HG03354 (cell line): Measurements from ENCODE around the gene KIF25.

Experiments used
- ATAC-seq: cut with Tn5 transposase; IDR thresholded peaks from one replicate; pipeline ENCODE4 v1.9.1; 2021; ENCODE audit warnings: mild to moderate bottlenecking; ENCODE audit not compliant: unreplicated experiment, poor library complexity, severe bottlenecking

KIF25 gene

GRCh38 chr6:168013250-168013915 lies 15.9 kb downstream of the KIF25 start:
- ATAC-seq, result no peak

DNA sequence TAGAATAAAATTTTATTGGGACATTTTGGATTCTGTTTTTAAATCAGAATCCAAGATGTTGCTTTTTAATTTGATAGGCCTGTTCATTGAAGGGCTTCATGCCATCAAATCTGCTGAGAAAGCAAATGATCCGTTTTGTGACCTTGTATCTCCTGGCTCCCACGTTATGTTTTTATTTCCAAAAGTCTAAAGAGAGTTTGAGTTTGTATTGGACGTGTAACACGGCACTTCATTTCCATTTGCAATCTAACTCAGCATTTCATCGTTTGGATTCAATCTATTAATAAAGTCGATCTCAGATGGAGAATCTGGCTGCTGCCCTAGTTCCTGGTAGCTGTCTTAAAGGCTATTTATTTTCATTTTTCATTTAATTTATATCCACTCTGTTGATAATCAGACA lies 17.0 kb downstream of the KIF25 start:
- ATAC-seq, result no peak

DNA sequence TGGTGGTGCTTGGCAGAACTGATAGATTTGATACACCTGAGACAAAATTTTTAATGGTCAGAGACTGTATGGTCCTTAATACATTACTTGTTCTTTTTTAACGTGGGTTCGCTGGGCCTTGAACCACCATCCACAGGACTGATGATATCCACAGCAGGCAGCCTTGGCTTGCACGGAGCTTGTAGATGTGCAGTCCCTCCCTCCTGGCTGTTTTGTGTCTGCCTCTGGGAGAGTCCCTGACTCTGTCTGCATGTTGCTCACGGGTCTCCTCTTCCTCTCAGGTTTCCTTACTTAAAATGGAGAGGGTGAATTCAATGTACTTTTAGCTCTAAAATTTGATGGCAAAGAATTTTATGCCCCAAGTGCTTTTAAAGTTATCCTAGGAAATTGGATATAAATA lies 17.5 kb downstream of the KIF25 start:
- ATAC-seq, result no peak

GRCh38 chr6:168015482-168016175 lies 18.2 kb downstream of the KIF25 start:
- no peak for ATAC-seq

GRCh38 chr6:168016176-168016620 lies 18.7 kb downstream of the KIF25 start:
- ATAC-seq, result no peak

GRCh38 chr6:168016721-168017525 lies 19.5 kb downstream of the KIF25 start:
- ATAC-seq, result no peak

GRCh38 chr6:168017629-168018028 lies 20.2 kb downstream of the KIF25 start:
- ATAC-seq, result no peak

GRCh38 chr6:168018664-168019063 lies 21.2 kb downstream of the KIF25 start:
- ATAC-seq, result no peak

DNA sequence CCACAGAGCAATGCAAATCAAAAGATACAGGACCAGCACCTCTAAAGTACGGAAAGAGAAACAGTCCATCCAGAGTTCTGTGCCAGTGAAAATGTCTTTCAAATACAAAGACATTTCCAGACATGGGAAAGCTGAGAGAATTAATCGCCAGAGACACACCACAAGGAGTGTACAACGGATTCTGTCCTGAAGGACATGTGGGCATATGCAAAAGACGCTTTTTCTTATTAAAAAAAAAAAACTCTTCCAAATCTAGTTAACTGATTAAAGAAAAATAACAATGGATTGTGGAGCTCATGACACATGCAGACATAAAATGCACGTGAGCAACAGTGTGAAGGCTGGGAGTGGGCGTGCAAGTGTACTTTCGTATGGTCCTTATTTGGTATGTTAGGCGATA lies 22.8 kb downstream of the KIF25 start:
- no peak for ATAC-seq

DNA sequence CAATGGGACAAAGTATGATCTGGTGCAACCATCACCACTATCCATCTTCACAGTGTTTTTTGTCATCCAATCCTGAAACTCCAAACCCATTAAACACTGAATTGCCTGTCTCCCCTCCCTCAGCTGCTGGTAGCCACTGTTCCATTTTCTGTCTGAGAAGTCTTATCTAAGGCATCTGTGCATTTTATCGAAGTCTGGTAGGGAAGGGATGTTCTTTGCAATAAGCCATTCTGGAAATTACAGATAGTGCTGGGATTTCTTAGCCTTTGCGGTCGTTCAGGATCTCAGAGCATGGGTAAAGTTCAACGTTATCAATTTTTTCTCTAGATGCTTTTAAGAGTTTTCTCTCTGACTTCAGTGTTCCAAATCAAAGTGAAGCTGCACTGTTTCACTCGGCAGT lies 24.1 kb downstream of the KIF25 start:
- no peak for ATAC-seq

- no peak for ATAC-seq
Measured at GRCh38 chr6:168022488-168023321, 25.2 kb downstream of the KIF25 start.

GRCh38 chr6:168024951-168025510 lies 27.6 kb downstream of the KIF25 start:
- ATAC-seq, result no peak

DNA sequence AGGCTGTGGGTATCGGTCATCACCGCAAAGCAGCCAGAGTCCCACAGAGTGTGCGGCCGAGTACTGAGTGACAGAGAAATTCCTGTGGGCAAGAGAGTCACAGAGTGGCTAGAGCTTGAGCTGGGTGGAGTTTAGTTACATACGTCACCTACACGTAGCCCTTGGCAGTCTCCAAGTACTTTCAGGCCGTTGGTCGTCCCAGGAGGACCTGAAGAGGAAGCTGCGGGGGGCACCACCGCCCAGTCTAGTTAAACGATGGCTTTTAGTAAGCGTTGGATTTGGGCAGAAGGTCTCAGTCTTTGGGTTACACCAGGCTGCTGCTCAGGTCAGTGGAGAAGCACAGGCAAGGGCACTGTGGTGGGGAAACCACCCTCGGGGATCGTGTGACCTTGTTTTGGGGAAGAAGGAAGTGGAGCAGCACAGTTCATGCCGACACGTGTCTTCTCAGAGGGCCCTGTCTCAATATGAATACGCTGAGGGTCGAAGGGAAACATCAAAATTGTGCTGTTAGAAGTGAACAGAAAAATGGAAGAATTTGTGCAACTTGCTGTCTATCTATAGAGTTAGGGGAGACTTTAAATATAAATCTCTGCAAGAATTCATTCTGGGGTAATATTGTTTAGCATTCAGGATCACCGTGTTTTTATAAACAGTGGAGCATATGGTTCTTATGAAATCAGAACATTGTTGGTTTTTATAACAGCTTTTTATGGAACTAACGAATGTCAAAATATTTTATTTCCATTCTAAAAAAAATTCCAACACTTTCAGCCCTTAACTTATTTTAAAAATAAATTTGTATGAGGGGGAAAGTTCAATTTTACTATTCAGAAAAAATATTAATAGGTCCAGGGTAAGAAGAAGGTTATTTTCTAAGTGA lies 28.6 kb downstream of the KIF25 start:
- ATAC-seq, result no peak

- ATAC-seq, result no peak
Measured at GRCh38 chr6:168026925-168027324, 29.5 kb downstream of the KIF25 start.

- ATAC-seq, result no peak
Measured at GRCh38 chr6:168027521-168027920, 30.1 kb downstream of the KIF25 start.

DNA sequence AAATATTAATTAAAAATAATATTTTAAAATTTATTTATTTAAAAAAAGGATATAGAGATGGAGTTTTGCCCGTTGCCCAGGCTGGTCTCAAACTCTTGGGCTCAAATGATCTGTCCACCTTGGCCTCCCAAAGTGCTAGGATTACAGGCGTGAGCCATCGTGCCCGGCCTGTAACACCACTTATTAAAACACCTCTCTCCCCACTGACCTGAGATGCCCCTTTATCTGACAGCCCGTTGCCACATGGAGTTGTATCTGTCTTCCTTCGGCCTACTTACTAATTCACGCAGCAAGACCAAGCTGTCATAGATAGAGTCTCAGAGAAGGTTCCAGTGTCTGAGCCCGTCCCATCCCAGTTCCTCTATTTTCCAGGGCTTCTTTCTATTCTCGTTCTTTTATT lies 30.7 kb downstream of the KIF25 start:
- ATAC-seq, result no peak

DNA sequence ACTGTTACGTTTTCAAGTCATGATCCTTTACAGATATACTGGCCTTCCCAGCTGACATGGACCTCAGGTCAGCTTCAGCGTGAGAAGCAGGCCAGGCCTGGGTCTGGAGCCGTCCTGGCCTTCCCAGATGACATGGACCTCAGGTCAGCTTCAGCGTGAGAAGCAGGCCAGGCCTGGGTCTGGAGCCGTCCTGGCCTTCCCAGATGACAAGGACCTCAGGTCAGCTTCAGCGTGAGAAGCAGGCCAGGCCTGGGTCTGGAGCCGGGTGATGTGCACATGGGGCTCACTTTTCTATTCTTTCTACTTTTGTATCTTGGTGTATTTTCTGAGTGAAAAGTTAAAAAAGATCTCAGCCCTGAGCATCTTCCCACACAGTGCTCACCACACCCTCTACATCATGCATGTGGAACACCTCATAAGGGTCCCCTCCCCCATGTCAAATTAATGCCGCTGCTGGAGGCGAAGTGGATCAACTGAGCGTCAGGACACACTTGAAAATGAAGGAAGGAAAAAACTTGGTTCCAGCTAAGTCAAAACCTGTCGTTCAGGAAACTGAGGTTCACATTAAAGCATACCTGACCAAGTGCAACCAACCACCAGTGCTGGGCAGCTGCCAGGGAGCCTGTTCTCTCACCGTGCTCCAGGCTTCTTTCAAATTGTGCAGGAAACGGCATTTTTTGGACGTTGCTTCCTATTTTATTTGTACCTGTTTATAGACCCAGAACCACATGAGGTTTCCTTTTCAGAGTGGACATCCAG lies 32.2 kb downstream of the KIF25 start:
- ATAC-seq, result no peak

DNA sequence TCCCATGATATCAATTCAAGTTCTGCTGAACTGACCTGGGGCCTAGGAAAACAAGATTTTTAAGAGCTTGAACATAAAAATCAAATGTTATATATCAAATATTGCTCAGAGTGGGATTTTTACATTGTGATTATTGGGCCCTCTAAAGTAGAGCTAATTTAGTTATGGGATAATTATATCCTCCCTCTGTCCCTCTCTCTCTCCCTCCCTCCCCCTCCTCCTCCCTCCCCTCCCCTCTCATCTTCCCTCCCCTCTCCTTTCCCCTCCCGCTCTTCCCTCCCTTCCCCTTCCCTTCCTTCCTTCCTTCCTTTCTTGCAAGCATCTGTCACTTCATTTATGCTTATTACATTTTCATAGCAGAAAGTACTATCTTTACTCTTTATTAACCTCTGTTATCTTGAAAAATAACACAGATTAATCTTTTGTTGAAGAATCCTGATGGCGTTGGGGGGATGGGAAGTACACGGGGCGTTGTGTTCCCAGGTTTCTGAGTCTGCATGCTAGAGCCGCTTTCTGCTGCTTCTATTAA lies 32.8 kb downstream of the KIF25 start:
- ATAC-seq, result no peak
